Astrocyte (in vitro differentiated cells and primary cell): ENCODE data around the gene CCDC174. TPM values are rescaled to one million over a fixed set of nuclear protein-coding genes. Genes with fewer than 3 reads are reported as not detected.

Experiments used
- DNase-seq: peaks from one replicate; pipeline ENCODE4 v3.0.0-alpha.2; 2010; ENCODE audit warnings: low read depth
- FAIRE-seq: peaks from 2 replicates; lab custom pipeline; 2011; peaks lifted over from hg19 to GRCh38; lab: Jason Lieb, UNC
- H2AFZ ChIP-seq: 2 replicates; pipeline ENCODE4 v1.6.0; 2012; ENCODE audit warnings: low read depth, low read length, inconsistent platforms
- H3K27ac ChIP-seq: 2 replicates; pipeline ENCODE4 v1.5.1; 2011; ENCODE audit warnings: low read depth, low read length, inconsistent platforms
- H3K27me3 ChIP-seq: 2 replicates; pipeline ENCODE4 v1.6.0; 2011; ENCODE audit warnings: low read length, inconsistent platforms; ENCODE audit not compliant: insufficient read depth
- H3K36me3 ChIP-seq: 2 replicates; pipeline ENCODE4 v1.5.1; 2011; ENCODE audit warnings: low read length, inconsistent platforms; ENCODE audit not compliant: insufficient read depth
- H3K4me1 ChIP-seq: 2 replicates; pipeline ENCODE4 v1.5.1; 2011; ENCODE audit warnings: low read length, inconsistent platforms; ENCODE audit not compliant: insufficient read depth
- H3K4me2 ChIP-seq: 2 replicates; pipeline ENCODE4 v1.6.0; 2012; ENCODE audit warnings: low read length, inconsistent platforms
- H3K4me3 ChIP-seq: 2 replicates; pipeline ENCODE4 v1.5.1; 2011; ENCODE audit warnings: low read depth, mild to moderate bottlenecking, low read length, inconsistent platforms; ENCODE audit not compliant: insufficient read depth
- H3K79me2 ChIP-seq: 2 replicates; pipeline ENCODE4 v1.6.0; 2012; ENCODE audit warnings: mild to moderate bottlenecking, low read length, inconsistent platforms; ENCODE audit not compliant: insufficient read depth
- H3K9ac ChIP-seq: 2 replicates; pipeline ENCODE4 v1.6.0; 2012; ENCODE audit warnings: mild to moderate bottlenecking, low read length, inconsistent platforms
- H3K9me3 ChIP-seq: 2 replicates; pipeline ENCODE4 v1.5.1; 2012; ENCODE audit warnings: low read depth, mild to moderate bottlenecking, low read length, inconsistent platforms; ENCODE audit not compliant: insufficient read depth
- H4K20me1 ChIP-seq: 2 replicates; pipeline ENCODE4 v1.6.0; 2012; ENCODE audit warnings: low read length, inconsistent platforms; ENCODE audit not compliant: insufficient read depth
- H3K27ac Mint-ChIP-seq: one replicate; pipeline ENCODE4 v1.8.0; 2021; ENCODE audit warnings: mild to moderate bottlenecking, mixed read lengths; ENCODE audit not compliant: unreplicated experiment
- H3K27me3 Mint-ChIP-seq: one replicate; pipeline ENCODE4 v1.8.0; 2021; ENCODE audit warnings: low read depth, mixed read lengths; ENCODE audit not compliant: unreplicated experiment
- H3K36me3 Mint-ChIP-seq: one replicate; pipeline ENCODE4 v1.8.0; 2021; ENCODE audit warnings: low read depth, mixed read lengths; ENCODE audit not compliant: unreplicated experiment
- H3K4me1 Mint-ChIP-seq: one replicate; pipeline ENCODE4 v1.8.0; 2021; ENCODE audit warnings: low read depth, mixed read lengths; ENCODE audit not compliant: unreplicated experiment
- H3K4me3 Mint-ChIP-seq: one replicate; pipeline ENCODE4 v1.8.0; 2021; ENCODE audit warnings: mild to moderate bottlenecking, moderate library complexity, mixed read lengths; ENCODE audit not compliant: unreplicated experiment
- H3K9me3 Mint-ChIP-seq: one replicate; pipeline ENCODE4 v1.8.0; 2021; ENCODE audit warnings: mild to moderate bottlenecking, mixed read lengths; ENCODE audit not compliant: unreplicated experiment
- CTCF ChIP-seq: IDR thresholded peaks from 2 replicates; pipeline ENCODE4 v1.5.1; 2011; ENCODE audit warnings: low read depth, mild to moderate bottlenecking, inconsistent platforms, low read length, moderate library complexity; ENCODE audit not compliant: insufficient read depth
- EZH2 ChIP-seq: IDR thresholded peaks from 2 replicates; pipeline ENCODE4 v1.6.1; 2012; ENCODE audit warnings: mild to moderate bottlenecking, low read length, inconsistent platforms; ENCODE audit not compliant: insufficient read depth
- total RNA-seq: library from RNA; stranded (reverse); gene quantifications from 2 replicates; pipeline ENCODE4 v1.2.1, GENCODE V29; 2021

Gene CCDC174
- total RNA-seq, 1 donor from 2014 or later: 17.4 TPM

- DNase-seq: no peak
- Mint-ChIP-seq H3K4me1 (no peaks in the 10 kb centered on the region), H3K27me3 (no peaks in the 10 kb centered on the region)
Measured at GRCh38 chr3:14663396-14664135, 12.0 kb downstream of the CCDC174 start.

GRCh38 chr3:14664170-14664569 is 12.6 kb downstream of the CCDC174 start:
- H3K36me3 ChIP-seq: peaks cover 65% of the 10 kb centered on the region
- DNase-seq: no peak
- no peaks in the 10 kb centered on the region for H3K4me1 Mint-ChIP-seq
- FAIRE-seq: no peak
- no peak overlapping the region for H3K27ac Mint-ChIP-seq
- no peak overlapping the region for H2AFZ ChIP-seq
- H3K4me3 ChIP-seq: no peak overlapping the region
- H3K4me3 Mint-ChIP-seq: no peak overlapping the region
- H3K9ac ChIP-seq: no peak overlapping the region
- H3K4me1 ChIP-seq: no peaks in the 10 kb centered on the region
- peaks cover 9% of the 10 kb centered on the region for H3K36me3 Mint-ChIP-seq
- no peak for TF ChIP-seq EZH2
- TF ChIP-seq CTCF: no peak
- no peaks in the 10 kb centered on the region for H3K79me2 ChIP-seq
- no peak overlapping the region for H3K27ac ChIP-seq
- H3K27me3 ChIP-seq: no peaks in the 10 kb centered on the region
- no peak overlapping the region for H3K4me2 ChIP-seq
- H3K27me3 Mint-ChIP-seq: no peaks in the 10 kb centered on the region
- no peaks in the 10 kb centered on the region for H4K20me1 ChIP-seq
- H3K9me3 ChIP-seq: no peaks in the 10 kb centered on the region
- no peaks in the 10 kb centered on the region for H3K9me3 Mint-ChIP-seq

More at GRCh38 chr3:14663396-14664135, 12.0 kb downstream of the CCDC174 start:
- H3K4me1 ChIP-seq: no peaks in the 10 kb centered on the region
- H3K4me2 ChIP-seq: no peak overlapping the region
- H3K4me3 ChIP-seq: no peak overlapping the region
- H3K36me3 ChIP-seq: peaks cover 63% of the 10 kb centered on the region
- H3K9me3 ChIP-seq: no peaks in the 10 kb centered on the region
- no peak overlapping the region for H3K4me3 Mint-ChIP-seq
- H2AFZ ChIP-seq: no peak overlapping the region
- H3K36me3 Mint-ChIP-seq: peaks cover 9% of the 10 kb centered on the region
- no peak for FAIRE-seq
- no peak overlapping the region for H3K27ac Mint-ChIP-seq
- no peak overlapping the region for H3K27ac ChIP-seq
- no peaks in the 10 kb centered on the region for H3K27me3 ChIP-seq
- H4K20me1 ChIP-seq: peaks cover under 1% of the 10 kb centered on the region
- H3K9ac ChIP-seq: no peak overlapping the region
- no peak for TF ChIP-seq CTCF
- TF ChIP-seq EZH2: no peak
- no peaks in the 10 kb centered on the region for H3K9me3 Mint-ChIP-seq
- H3K79me2 ChIP-seq: no peaks in the 10 kb centered on the region

GRCh38 chr3:14672588-14672987 is 21.0 kb downstream of the CCDC174 start:
- TF ChIP-seq CTCF: no peak
- TF ChIP-seq EZH2: no peak
- Histone ChIP-seq H3K4me3 (no peak overlapping the region), H3K27ac (no peak overlapping the region), H2AFZ (no peak overlapping the region), H3K9me3 (no peaks in the 10 kb centered on the region), H3K79me2 (no peaks in the 10 kb centered on the region), H3K27me3 (no peaks in the 10 kb centered on the region), H3K4me1 (no peaks in the 10 kb centered on the region), H3K9ac (no peak overlapping the region), H3K36me3 (peaks cover 44% of the 10 kb centered on the region), H3K4me2 (no peak overlapping the region), H4K20me1 (peaks cover 4% of the 10 kb centered on the region)
- DNase-seq: no peak
- Mint-ChIP-seq H3K9me3 (no peaks in the 10 kb centered on the region), H3K36me3 (peaks cover 6% of the 10 kb centered on the region), H3K4me3 (no peak overlapping the region), H3K27me3 (no peaks in the 10 kb centered on the region), H3K4me1 (no peaks in the 10 kb centered on the region), H3K27ac (no peak overlapping the region)
- no peak for FAIRE-seq
